ENCODE results near the gene EI24.

The EI24 gene

DNA sequence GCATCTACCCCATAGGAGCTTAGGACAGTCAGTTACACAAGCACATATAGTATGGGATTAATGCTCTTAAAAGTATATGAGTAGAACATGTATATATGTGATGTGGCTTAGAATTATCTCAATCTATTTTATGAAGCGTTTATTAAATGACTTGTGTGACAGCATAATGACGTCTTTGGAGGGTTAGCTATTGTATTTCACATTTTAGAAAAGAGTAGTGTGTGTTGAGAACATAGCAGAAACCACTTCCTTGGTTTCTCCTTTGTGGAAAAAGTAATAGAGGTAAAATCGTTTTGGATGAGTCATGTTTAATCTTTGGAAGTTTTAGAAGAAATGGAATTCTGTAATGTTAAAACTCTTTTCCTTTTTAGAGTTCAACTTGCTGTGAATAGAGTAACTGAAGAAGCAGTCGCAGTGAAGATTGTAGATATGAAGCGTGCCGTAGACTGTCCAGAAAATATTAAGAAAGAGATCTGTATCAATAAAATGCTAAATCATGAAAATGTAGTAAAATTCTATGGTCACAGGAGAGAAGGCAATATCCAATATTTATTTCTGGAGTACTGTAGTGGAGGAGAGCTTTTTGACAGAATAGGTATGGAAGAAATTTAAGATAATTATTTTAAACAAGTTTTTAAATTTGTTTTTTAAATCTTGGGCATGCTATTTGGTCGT, 58.1 kb downstream of the EI24 start:
- DNase-seq (ENCODE audit: low read depth), result no peak

All from stimulated activated CD8-positive, alpha-beta memory T cell treated with anti-CD3 and anti-CD28 coated beads, Interleukin-4, amount 100 ng/mL, for 24 hours (primary cell).